Trophoblast cell (in vitro differentiated cells and primary cell): ENCODE data around the gene MDK.

ENCODE experiments used
- DNase-seq, 2 donors: peaks; one replicate each; pipeline ENCODE4 v3.0.0-alpha.2; 2016
- H2AFZ ChIP-seq: 2 replicates; pipeline ENCODE4 v1.6.1; 2013; ENCODE audit warnings: low read length, moderate library complexity, mild to moderate bottlenecking; ENCODE audit not compliant: insufficient read depth, poor library complexity
- H2AK5ac ChIP-seq: 2 replicates; pipeline ENCODE4 v1.6.1; 2013; ENCODE audit warnings: mild to moderate bottlenecking, low read length
- H2BK120ac ChIP-seq: 2 replicates; pipeline ENCODE4 v1.6.1; 2013; ENCODE audit warnings: low read length, mild to moderate bottlenecking, moderate library complexity; ENCODE audit not compliant: insufficient read depth, poor library complexity
- H2BK12ac ChIP-seq: 2 replicates; pipeline ENCODE4 v1.6.1; 2013; ENCODE audit warnings: mild to moderate bottlenecking, low read length, moderate library complexity
- H2BK5ac ChIP-seq: 2 replicates; pipeline ENCODE4 v1.6.1; 2013; ENCODE audit warnings: low read length, low read depth, moderate library complexity, mild to moderate bottlenecking; ENCODE audit not compliant: poor library complexity
- H3K14ac ChIP-seq: 2 replicates; pipeline ENCODE4 v1.6.1; 2013; ENCODE audit warnings: mild to moderate bottlenecking, low read length
- H3K18ac ChIP-seq: 2 replicates; pipeline ENCODE4 v1.6.1; 2013; ENCODE audit warnings: mild to moderate bottlenecking, low read length
- H3K23ac ChIP-seq: 2 replicates; pipeline ENCODE4 v1.6.1; 2013; ENCODE audit warnings: low read length
- H3K27ac ChIP-seq: 2 replicates; pipeline ENCODE4 v1.5.1; 2013; ENCODE audit warnings: low read depth, mild to moderate bottlenecking, inconsistent platforms, low read length, moderate library complexity
- H3K27me3 ChIP-seq: 2 replicates; pipeline ENCODE4 v1.6.1; 2013; ENCODE audit warnings: inconsistent platforms, mild to moderate bottlenecking, low read length, moderate library complexity; ENCODE audit not compliant: insufficient read depth
- H3K36me3 ChIP-seq, 2 experiments: 1 replicate in 1 of 2; 2 replicates in 1 of 2; pipeline ENCODE4 v1.6.1; 2013; ENCODE audit warnings: low read length in 2 of 2, mild to moderate bottlenecking in 2 of 2, moderate library complexity in 1 of 2; ENCODE audit not compliant: insufficient read depth in 2 of 2, control insufficient read depth in 1 of 2
- H3K4ac ChIP-seq: 2 replicates; pipeline ENCODE4 v1.6.1; 2013; ENCODE audit warnings: low read depth, mild to moderate bottlenecking, low read length, moderate library complexity
- H3K4me1 ChIP-seq, 2 experiments: 1 replicate in 1 of 2; 2 replicates in 1 of 2; pipeline ENCODE4 v1.6.1; 2013; ENCODE audit warnings: low read length in 2 of 2, mild to moderate bottlenecking in 2 of 2, moderate library complexity in 1 of 2; ENCODE audit not compliant: insufficient read depth in 2 of 2, control insufficient read depth in 1 of 2
- H3K4me2 ChIP-seq: 2 replicates; pipeline ENCODE4 v1.6.1; 2013; ENCODE audit warnings: inconsistent platforms, mild to moderate bottlenecking, low read length, moderate library complexity
- H3K4me3 ChIP-seq: 2 replicates; pipeline ENCODE4 v1.5.1; 2013; ENCODE audit warnings: mild to moderate bottlenecking, low read depth, low read length, inconsistent platforms
- H3K79me1 ChIP-seq: one replicate; pipeline ENCODE4 v1.6.1; 2013; ENCODE audit warnings: low read length
- H3K79me2 ChIP-seq: 2 replicates; pipeline ENCODE4 v1.6.1; 2013; ENCODE audit warnings: low read length, mild to moderate bottlenecking; ENCODE audit not compliant: control insufficient read depth, insufficient read depth, poor library complexity
- H3K9ac ChIP-seq: 2 replicates; pipeline ENCODE4 v1.6.1; 2013; ENCODE audit warnings: mild to moderate bottlenecking, low read length
- H3K9me3 ChIP-seq: 2 replicates; pipeline ENCODE4 v1.6.1; 2013; ENCODE audit warnings: low read depth, mild to moderate bottlenecking, control low read depth, inconsistent platforms, low read length; ENCODE audit not compliant: insufficient read depth
- H4K12ac ChIP-seq: 2 replicates; pipeline ENCODE4 v1.6.1; 2013; ENCODE audit warnings: low read depth, mild to moderate bottlenecking, low read length, moderate library complexity
- H4K8ac ChIP-seq: 2 replicates; pipeline ENCODE4 v1.6.1; 2013; ENCODE audit warnings: low read depth, mild to moderate bottlenecking, low read length, moderate library complexity
- H4K91ac ChIP-seq: one replicate; pipeline ENCODE4 v1.6.1; 2013; ENCODE audit warnings: low read depth, mild to moderate bottlenecking, low read length, moderate library complexity
- WGBS: extraction: QIAGEN DNeasy Blood & Tissue Kit; methylation state at CpG from one replicate; pipeline ENCODE4 v1.1.7; 2013; ENCODE audit warnings: missing lambda C conversion rate; ENCODE audit not compliant: insufficient read length, insufficient coverage; ENCODE audit errors: extremely low coverage; 5-methylcytosine and 5-hydroxymethylcytosine counted together

Gene MDK

GRCh38 chr11:46345881-46346484, 35.5 kb upstream of the MDK start:
- H3K4me2 ChIP-seq = peak overlapping the region; percentile 37
- no peak overlapping the region for H3K27ac ChIP-seq
- peaks cover 2% of the 10 kb centered on the region for H3K9me3 ChIP-seq
- DNase-seq = no peak
- peak overlapping the region; percentile 79 for H2BK120ac ChIP-seq
- H2BK5ac ChIP-seq = peak overlapping the region; percentile 74
- WGBS = no CpG with 5 or more reads among the region's 10 CpGs
- no peaks in the 10 kb centered on the region for H3K27me3 ChIP-seq
- H3K79me2 ChIP-seq = peaks cover 17% of the 10 kb centered on the region
- H3K18ac ChIP-seq = peak overlapping the region; percentile 93
- no peak overlapping the region for H3K9ac ChIP-seq
- H2AK5ac ChIP-seq = peak overlapping the region; percentile 96
- peak overlapping the region; percentile 95 for H4K91ac ChIP-seq
- H4K8ac ChIP-seq = peak overlapping the region; percentile 91
- H3K4me1 ChIP-seq = peaks cover 42 to 48% of the 10 kb centered on the region in 2 experiments
- no peak overlapping the region for H3K4ac ChIP-seq
- no peak overlapping the region for H4K12ac ChIP-seq
- H3K36me3 ChIP-seq = no peaks in the 10 kb centered on the region
- H2BK12ac ChIP-seq = peak overlapping the region; percentile 96
- H3K79me1 ChIP-seq = peaks cover 24% of the 10 kb centered on the region
- H3K14ac ChIP-seq = peak overlapping the region; percentile 94
- H3K23ac ChIP-seq = no peak overlapping the region
- H2AFZ ChIP-seq = no peak overlapping the region
- no peak overlapping the region for H3K4me3 ChIP-seq

DNA sequence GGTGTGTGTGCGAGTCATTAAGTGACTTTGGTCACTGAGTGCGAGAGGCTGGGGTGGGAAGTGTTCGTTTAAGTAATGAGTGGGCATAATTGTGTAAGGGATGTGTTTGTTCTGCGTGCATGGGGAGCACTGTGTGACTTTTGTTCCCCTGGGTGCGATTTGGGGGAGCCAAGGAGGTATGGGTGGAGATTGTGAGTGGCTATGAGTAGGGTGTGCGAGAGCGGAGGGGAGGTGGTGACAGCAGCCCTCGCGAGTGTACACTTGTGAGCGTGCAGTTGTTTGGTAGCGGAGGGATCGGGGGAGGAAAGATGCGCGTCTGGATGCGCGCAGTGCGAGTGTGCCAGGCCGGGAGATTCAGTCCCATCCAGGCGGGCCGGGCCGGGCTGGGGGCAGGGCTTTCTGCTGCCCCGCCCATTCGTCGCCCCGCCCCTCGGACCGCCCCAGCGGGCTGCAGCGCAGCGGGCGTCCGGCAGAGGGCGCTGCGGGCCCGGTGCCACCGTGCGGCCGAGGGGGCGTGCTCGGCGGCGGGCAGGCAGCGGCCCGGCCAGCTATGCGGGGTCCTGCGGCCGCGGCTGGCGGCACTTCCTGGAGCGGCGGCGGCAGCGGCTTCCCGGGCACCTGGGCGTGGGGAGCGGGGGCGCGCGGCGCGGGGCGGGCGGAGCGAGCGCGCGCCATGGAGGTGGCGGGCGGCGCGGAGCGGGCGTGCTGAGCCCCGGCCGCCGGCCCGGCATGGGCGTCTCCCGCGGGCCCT, 34.4 kb upstream of the MDK start, which contains the start of gene DGKZ:
Gene DGKZ, plus strand, starts transcription at position 578 of the 751 bp plus-strand sequence. CDS start 197 bp downstream, outside the sequence.
- H3K27ac ChIP-seq = no peak within 1 kb of the TSS
- peak within 1 kb of the TSS; percentile 72 for H4K12ac ChIP-seq
- H3K4ac ChIP-seq = peak within 1 kb of the TSS; percentile 99
- peak within 1 kb of the TSS; percentile 73 for H2AFZ ChIP-seq
- WGBS = no CpG with 5 or more reads among the region's 80 CpGs
- peaks cover 0 to 2% of the 10 kb centered on the region in 2 experiments for H3K36me3 ChIP-seq
- H4K91ac ChIP-seq = peak within 1 kb of the TSS; percentile 67
- peak within 1 kb of the TSS; percentile 93 for H2AK5ac ChIP-seq
- no peak within 1 kb of the TSS for H3K23ac ChIP-seq
- peaks cover 20% of the 10 kb centered on the region for H3K79me2 ChIP-seq
- no peaks in the 10 kb centered on the region for H3K27me3 ChIP-seq
- H3K9ac ChIP-seq = peak within 1 kb of the TSS; percentile 83
- H3K18ac ChIP-seq = peak within 1 kb of the TSS; percentile 91
- peak within 1 kb of the TSS; percentile 92 for H3K4me3 ChIP-seq
- DNase-seq = peak; percentile 79 to 93
- peak within 1 kb of the TSS; percentile 97 for H3K14ac ChIP-seq
- peak within 1 kb of the TSS; percentile 67 for H4K8ac ChIP-seq
- H3K79me1 ChIP-seq = peaks cover 24% of the 10 kb centered on the region
- H3K4me1 ChIP-seq = peaks cover 38 to 43% of the 10 kb centered on the region in 2 experiments
- peak within 1 kb of the TSS; percentile 88 for H3K4me2 ChIP-seq
- peaks cover 2% of the 10 kb centered on the region for H3K9me3 ChIP-seq
- peak within 1 kb of the TSS; percentile 24 for H2BK12ac ChIP-seq
- peak within 1 kb of the TSS; percentile 29 for H2BK5ac ChIP-seq
- peak within 1 kb of the TSS; percentile 70 for H2BK120ac ChIP-seq

GRCh38 chr11:46347637-46348311, 33.7 kb upstream of the MDK start:
- peak overlapping the region; percentile 72 for H4K12ac ChIP-seq
- no peak overlapping the region for H2BK12ac ChIP-seq
- peaks cover 0 to 2% of the 10 kb centered on the region in 2 experiments for H3K36me3 ChIP-seq
- no peaks in the 10 kb centered on the region for H3K27me3 ChIP-seq
- H3K4ac ChIP-seq = peak overlapping the region; percentile 99
- peak overlapping the region; percentile 88 for H3K4me2 ChIP-seq
- H3K79me2 ChIP-seq = peaks cover 20% of the 10 kb centered on the region
- DNase-seq = no peak
- peak overlapping the region; percentile 93 for H2AK5ac ChIP-seq
- peak overlapping the region; percentile 92 for H3K4me3 ChIP-seq
- no CpG with 5 or more reads among the region's 63 CpGs for WGBS
- peak overlapping the region; percentile 29 for H2BK5ac ChIP-seq
- H3K79me1 ChIP-seq = peaks cover 24% of the 10 kb centered on the region
- H3K14ac ChIP-seq = peak overlapping the region; percentile 97
- peak overlapping the region; percentile 67 for H4K91ac ChIP-seq
- peak overlapping the region; percentile 83 for H3K9ac ChIP-seq
- peaks cover 2% of the 10 kb centered on the region for H3K9me3 ChIP-seq
- H4K8ac ChIP-seq = peak overlapping the region; percentile 67
- no peak overlapping the region for H3K27ac ChIP-seq
- H3K23ac ChIP-seq = no peak overlapping the region
- H2AFZ ChIP-seq = peak overlapping the region; percentile 73
- peaks cover 34 to 41% of the 10 kb centered on the region in 2 experiments for H3K4me1 ChIP-seq
- H3K18ac ChIP-seq = peak overlapping the region; percentile 91
- H2BK120ac ChIP-seq = peak overlapping the region; percentile 70
